GM19455 (cell line): Measurements from ENCODE around the gene TTLL10.

ENCODE experiments used
- ATAC-seq: cut with Tn5 transposase; IDR thresholded peaks from one replicate; pipeline ENCODE4 v1.9.1; 2021; ENCODE audit not compliant: unreplicated experiment

Gene TTLL10

DNA sequence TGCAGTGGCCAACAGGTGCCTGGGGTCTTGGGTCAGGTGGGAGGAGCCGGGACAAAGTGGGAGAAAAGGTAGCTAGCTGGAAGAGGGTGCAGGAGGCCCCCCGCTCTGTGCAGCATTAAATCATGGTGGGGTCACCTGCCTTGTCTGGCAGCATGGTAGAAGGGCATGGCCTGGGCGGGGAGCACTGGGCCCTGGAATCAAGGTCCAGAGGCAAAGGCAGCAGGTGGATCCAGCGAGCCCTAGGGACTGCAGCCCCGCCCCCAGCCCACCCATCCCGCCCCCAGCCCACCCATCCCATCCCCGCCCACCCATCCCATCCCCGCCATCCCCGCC lies 16.7 kb upstream of the TTLL10 start:
- ATAC-seq, result no peak

DNA sequence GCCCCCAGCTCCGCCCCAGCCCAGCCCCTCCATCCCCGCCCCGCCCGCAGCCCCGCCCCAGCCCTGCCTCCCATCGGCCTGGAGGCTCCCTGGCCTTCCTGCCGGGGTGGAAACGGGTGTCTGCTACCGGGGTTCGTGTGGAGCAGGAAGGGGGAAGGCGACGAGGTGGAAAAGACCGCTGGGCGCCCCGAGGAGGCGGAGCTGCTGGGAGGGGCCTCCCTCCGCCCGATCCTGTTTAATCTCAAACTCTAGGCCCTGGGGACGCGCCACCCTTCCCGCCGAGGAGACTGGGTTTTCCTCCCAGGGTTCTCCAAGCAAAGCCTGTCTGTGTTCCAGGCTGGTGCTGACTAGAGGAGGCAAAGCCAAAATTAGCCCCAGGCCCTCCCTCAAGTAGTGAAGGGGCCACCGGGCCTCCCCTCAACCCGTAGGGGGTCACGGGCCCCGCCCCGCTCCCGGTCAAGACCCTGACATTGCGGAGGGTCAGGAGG lies 16.2 kb upstream of the TTLL10 start:
- peak; percentile 40 for ATAC-seq

DNA sequence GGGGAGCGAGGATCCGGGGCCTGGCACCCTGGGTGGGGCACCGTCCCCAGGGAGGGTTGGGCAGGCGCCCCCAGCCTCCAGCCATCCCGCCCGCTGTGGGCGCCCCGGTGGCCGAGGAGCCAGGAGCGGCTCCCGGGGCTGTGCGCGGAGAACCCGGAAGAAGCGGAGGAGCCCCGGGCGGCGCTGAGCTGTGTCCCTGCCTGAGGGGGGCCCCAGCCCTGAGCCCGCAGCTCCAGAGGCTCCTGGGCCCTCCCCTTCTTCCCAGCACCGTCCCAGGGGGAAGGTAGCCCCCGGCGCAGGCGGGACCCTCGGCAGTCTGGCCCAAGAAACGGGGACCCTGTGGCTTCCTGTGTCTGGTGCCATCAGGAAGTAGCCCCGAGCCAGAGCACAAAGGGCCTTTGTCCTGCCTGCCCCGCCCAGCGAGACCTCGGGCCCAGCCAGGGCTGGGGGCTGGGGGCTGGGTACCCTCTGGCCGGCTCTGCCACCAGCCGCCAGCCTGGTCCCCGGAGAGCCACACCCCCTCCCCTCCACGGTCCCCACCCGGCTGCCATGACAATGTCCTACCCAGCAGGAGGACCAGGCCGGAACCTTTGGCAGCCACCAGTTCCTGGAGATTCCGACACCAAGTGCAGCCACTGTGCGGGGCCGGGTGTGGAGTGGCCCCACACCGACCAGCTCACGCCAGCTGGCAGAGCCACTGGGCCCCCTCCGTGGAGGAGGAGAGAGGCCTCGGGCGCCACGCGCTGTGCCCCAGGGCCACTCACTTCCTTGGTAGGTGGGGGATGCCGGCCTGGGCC lies 15.6 kb upstream of the TTLL10 start:
- ATAC-seq, result peak; percentile 49

DNA sequence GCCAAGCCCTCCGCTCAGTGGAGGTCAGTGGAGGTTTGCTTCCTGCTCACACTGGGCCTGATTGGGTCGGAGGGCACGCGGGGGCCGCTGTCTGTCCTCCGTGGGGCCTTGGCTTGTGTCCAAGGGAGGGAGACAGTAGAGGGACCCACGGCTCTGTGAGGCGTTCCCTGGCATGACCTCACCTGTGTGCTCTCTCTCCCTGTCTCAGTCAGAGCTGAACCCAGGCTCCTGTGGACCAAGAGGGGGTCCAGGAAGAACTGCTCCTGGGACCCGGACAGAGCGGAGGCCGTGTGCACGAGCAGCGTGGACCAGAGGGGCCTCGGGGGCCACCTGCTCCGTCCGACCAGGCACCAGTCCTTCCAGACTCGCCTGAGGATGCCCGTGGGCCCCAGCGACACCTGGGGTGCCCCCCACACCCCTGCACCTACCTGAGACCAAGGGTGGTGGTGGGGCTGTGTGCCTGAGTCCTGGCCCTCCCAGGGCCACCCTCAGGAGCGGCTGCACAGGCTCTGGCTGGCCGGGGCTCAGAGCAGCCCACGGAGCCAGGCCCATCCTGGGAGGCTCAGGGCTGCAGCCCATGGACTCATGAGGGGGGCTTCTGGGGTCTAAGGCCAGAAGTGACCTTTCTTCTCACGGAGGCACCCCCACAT lies 13.3 kb upstream of the TTLL10 start:
- ATAC-seq, result no peak

DNA sequence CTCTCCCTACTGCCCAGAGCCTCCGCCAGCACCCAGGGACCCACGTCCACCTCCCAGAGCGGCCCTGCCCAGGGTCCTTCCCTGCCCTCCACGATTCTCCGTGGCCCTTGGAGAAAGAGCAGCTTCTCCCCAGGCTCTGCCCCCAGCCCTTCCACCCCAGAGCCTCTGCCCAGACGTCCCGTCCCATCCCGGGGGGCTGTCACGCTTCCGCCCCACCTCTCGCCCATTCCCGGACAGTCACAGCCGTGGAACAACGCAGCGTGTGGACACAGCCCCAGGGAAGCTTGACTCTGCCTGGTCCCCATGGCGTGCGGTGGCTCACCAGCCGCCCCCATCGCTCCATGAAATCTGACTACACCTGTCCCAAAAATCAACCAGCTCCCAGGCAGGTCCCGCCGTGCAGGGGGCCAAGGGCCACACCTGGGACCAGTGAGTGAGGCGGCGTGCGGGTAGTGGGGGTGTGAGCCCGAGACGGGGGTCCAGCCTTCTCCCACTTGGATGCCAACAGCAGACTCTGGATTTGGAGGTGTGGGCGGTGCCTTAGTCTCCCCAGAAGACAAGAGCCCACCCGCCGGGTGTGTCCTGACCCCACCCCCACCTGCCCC lies 12.5 kb upstream of the TTLL10 start:
- ATAC-seq, result no peak

DNA sequence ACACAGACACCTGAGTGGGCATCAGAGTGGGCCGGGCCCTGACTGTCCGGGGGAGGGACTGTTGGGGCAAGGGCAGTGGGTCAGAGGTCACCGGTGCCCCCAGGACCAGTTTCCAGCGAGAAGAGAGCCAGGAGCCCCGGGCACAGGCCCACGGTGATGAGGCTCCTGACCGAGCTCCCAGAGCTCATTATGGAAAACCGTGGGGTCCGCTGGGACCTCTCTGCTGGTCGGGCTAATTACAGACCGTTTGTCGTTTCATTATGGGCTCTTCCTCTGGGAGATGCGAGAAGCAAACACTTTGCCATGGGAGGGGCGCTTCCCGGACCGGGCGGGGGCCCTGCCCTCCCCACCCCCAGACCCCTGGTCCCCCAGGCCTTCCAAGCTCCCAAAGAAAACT lies 12.0 kb upstream of the TTLL10 start:
- no peak for ATAC-seq

DNA sequence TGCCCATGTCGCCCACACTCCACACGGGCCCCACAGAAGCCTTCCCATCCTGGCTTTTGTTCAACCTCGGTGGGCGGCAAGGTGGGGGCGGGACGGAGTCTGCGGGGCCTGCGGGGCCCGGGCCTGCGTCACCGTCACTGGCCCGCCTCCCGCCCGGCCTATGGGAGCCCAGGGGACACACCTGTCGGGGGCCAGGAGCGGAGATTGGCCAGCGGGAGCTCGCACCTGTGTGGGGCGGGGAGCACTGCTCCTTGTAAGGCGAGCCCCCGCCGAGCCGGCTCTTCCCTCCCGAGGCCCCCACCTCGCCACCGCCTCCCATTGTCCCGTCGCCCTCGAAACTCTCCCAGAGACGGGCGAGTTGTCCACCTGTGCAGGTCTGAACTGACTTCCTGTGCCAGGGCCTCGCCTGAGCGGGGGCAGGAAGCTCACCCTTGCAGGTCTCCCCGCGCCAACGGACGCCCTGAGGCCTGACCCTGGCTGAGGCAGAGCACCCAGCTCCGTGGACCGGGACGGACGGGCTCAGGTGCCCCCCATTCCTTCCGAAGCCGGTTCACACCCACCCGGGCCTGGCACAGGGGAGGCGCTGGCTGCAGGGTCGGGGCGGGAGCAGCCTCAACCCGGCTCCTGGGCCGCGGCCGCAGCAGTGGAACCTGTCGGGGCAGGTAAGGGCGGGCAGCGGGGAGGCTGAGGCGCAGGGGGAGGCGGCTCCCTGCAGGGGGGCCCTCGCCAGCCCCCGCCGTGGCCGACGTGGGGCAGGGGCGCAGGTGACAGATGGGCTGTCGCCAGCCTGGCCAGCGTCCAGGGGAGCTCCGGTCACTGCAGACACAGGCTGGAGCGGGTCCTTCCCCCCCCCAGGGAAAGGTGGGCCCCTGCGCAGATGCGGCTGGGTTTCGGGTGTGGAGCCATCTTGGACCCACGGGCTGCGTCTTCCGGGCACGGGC lies 10.8 kb upstream of the TTLL10 start:
- ATAC-seq, result no peak

DNA sequence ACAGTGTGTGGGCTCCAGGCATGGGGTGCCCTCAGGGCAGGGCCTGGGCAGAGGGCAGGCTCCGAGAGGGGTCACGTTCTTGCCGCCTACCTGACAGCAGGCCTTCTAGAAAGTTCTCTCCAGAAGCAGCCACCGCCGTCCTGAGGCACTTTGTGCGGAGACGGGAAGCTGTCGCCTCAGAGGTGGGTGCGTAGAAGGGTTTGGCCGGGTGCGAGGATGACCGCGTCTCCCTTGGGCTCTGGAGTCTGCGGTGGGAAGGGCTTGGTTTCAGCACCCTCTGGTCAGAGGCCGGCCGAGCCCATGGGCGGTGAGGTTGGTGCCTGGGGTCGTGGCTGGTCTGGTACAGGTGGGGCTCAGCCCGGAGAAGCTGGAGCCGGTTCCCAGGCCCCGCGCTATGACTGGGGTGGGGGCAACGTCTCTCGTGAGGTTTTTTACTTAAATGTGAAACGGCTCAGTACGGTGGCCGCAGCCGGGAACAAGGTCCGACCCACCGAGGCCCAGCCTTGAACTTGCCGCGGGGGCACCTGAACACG lies 10.1 kb upstream of the TTLL10 start:
- no peak for ATAC-seq

DNA sequence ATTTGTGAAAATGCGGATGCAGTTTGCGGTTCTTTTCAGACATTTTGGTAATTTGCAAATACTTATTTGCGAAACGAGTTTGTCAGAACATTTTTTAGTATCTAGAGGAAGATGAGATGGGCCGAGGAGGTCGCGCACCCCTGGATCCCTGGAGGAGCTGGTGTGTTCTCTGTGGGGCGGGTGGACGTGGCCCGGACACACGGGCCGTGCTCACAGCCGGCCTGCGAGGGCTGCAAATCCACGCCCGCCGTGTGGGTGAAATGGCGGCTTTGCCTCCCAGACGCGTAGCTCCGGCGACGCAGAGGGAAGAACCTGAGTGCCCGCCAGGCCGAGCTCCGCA lies 9.3 kb upstream of the TTLL10 start:
- ATAC-seq, result no peak

DNA sequence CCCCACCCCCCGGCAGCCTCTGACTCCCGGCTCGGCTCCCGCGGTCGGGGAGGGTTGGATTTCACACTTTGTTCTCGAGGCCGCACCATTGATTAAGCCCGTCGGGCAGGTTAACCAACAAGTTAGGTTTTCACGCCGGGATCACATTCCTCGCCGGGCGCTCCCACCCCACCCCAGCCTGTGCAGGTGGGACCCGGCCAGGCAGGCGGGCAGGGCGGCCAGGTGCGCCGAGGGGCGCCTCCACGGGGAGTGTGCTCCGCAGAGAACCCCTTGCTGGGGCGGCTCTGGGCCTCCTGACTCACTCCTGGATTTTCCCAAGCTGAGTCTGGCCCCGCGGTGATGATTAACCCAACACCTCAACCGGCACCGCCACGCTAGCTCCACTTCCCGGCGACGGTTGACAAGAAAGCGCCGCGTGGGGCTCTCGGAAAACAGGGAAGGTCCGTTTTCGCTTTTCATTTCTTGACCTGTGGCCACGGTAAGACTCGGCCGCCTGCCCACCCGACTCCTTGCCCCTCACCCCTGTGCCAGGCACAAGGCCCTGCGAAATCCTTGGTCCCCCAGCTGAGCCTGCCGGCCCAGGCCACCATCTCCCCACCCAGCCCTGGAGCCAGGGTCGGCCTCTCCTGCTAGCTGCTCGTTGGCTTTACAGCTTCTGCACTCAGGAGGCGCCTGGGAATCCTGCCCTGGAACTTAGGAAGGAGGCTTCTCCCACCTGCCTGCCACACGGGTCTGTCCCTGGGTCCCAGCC lies 8.8 kb upstream of the TTLL10 start:
- no peak for ATAC-seq

DNA sequence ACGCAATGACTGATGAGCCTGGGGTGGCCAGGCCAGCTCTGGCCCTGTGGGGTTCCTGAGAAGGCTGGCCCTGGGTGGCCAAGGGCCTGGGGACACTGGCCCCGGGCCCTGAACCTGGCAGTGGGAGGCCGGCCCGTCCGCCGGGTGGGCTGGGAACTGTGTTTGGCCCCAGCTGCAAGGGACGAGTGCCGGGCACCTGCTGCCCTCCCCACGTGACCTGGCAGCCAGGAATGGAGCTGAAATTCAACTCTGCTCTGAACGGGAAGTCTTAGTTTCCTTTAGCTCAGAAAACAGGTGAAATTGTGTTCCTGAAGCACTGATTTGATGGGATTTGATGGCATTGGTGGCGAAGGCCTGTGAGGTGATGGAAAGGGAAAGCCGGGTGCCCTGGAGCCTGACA lies 8.2 kb upstream of the TTLL10 start:
- no peak for ATAC-seq

DNA sequence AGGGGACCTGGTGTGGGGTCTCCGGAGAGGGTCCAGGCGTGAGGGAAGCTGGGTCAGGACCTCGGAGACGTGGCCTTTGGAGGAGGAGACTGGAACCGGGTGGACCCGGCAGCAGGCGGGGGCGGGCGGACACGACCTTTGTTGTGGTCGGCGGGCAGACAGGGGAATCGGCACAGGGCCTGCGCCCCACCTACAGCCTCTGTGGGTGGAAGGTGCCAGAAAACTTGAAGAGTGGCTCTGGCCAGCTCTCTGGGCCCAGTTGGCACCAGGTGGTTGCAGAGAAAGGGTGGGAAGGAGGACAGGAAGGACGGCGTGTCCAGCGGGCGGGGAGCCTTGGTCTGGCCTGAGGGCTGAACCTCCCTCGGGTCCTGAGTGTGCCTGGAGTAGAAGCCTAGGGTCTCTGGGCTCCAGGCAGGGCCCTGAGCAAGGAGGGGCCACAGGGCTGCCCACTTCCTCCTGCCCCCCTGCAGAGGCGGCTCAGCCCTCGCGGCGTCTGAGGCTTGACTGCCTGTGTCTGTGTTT lies 7.7 kb upstream of the TTLL10 start:
- no peak for ATAC-seq

DNA sequence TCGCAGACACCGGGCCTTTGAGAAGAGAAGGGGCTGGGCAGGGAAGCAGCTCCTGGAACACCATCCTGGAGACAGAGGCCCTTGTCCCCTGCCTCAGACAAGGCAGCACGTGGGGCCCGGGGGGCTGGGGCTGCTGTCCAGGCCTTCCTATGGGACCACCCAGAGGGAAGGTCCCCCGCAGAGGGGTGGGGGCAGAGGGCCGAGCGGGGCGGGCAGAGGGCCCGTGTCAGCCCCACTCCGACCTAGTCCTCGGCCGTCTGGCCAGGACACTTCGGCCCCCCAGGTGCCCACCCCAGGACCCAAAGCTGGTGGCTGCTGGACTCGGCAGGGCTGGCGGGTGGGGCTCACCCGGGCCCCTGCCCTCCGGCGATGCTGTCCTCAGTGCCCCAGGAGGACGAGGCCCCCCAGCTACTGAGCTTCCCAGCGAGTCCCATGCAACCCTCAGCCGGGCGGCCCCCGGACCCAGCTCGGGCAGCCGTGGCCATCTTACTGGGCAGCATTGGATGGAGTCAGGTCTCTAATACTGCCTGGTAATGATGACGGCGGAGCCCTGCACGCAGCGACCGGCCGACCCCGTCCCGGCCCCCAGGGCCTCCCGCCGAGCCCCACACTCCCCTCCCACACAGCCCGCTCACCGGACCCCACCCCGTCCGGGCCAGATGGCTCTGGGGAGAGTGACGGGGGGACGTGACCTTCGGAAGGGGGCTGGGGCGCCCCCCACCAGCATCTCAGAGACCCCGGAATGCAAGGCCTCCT lies 6.9 kb upstream of the TTLL10 start:
- no peak for ATAC-seq

DNA sequence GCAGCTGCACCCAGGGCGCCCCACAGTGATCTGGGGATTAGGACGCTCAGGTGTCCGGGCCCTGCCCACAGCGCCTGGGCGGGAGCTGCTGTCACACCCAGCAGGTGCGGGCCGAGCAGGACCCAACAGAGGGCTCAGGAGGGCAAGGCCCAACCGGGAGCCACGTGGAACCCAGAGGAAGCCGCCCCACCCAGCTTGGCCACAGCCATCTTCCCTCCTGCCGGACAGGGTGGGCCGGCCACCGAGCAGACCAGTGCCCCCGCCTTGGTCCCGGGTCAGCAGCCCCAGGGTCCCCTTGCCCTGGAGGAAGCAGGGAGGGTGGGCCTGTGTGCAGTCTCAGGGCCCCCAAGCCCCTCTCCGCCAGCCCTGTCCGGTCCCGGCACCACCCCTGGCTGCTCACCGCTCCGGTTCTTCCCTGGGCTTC lies 6.3 kb upstream of the TTLL10 start:
- ATAC-seq, result no peak

DNA sequence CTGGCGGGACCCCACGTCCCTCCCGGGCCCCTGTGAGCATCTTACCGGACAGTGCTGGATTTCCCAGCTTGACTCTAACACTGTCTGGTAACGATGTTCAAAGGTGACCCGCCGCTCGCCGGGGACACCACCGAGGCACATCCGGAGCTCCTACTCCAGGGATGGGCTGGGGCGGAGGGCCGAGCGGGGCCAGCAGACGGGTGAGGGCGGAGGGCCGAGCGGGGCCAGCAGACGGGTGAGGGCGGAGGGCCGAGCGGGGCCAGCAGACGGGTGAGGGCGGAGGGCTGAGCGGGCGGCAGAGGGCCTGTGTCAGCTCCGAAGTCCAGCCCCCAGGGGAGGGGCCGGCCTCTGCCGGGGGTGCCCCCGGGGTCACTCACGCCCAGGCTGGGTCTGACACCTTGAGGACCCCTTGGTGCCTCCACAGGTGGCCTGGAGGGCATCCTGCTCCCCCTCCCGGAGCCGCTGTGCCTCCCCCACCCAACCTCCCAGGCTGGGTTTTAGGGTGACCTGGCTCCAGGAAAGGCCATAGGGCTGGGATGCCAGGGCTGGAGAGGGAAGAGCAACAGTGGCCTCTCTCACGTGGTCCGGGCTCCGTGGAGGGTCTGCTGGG lies 5.7 kb upstream of the TTLL10 start:
- ATAC-seq, result no peak

DNA sequence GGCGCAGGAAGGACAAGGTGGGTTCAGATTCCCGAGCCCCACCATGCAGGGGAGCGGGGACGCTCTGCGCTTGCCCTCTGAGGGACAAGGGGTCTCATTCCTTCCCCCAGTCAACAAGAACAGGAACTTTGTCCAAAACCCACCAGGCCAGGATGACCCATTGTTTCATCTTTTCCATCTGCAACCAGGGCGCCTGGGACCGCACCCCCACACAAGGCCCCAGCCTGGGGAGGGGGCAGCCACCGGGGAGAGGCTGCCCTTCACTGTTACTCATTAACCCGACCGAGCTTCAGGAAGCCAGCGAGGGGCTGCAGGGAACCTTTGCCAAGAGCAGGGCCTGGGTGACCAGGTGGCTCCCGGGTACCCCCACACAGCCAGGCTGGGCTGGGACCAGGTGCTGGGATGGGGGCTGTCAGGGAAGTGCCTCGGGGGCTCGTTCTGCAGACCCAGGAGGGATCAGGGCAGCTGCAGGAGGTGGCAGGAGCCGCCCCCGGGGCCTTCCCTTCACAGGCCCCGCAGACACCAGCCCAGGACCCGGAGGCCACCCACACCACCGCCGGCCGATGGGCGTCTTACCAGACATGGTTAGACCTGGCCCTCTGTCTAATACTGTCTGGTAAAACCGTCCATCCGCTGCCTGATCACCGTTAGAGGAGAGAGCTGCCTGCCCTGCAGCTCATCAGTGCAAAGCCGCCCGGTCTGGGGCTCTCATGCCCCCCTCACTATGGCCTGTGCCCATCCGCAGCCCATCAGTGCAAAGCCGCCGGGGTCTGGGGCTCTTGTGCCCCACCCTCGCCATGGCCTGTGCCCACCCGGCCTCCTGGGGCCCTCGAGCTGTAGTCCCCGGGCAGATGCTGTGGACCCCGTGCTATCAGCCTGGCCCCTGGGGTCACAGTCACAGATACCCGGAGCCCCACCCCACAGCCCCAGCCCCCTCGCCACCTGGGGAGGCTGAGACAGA lies 4.9 kb upstream of the TTLL10 start:
- no peak for ATAC-seq

DNA sequence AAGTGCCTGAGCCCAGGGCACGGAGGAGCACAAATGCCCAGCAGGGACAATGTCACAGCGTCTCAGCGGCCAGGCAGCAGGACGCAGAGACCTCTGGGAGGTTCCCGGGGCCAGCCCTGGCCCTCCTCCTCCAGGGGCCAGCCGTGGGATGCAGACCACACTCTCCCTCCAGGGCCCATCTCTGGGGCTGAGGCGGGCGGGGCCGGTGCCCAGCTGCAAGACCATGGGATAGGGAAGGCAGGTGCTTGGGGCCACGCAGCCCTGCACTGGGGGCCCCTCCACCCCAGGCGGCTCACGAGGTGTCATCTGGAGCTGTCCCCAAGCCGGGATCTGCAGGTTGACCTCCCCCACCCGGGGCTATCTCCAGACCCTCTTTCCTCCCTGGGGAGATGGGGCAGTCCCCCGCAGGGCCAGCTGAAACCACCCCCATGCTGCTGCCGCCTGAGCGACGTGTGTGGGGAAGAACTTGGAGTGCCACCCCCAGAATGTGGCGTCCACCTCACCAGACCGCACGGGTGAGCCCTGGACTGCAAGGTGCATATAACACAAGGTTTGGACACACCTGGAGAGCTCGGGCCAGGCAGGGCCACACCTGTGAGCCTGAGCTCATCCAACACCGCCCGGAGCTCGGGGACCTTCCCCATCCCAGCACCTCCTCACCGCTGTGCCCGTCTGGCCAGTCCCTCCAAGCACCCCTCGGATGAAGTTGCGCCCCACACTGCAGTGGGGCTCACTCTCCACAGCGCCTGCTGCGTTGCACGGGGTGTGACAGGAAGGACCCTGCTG lies 4.1 kb upstream of the TTLL10 start:
- ATAC-seq, result no peak
